B cell (primary cell): Measurements from ENCODE around the gene SLC7A6. TPM values are rescaled to one million over a fixed set of nuclear protein-coding genes. Genes with fewer than 3 reads are reported as not detected.

Source experiments
- ATAC-seq: fragments of 200-7000 bp; cut with Tn5 transposase; one replicate; pipeline ENCODE4 v1.10.0; 2021; ENCODE audit warnings: low read depth, mild to moderate bottlenecking, moderate number of reproducible peaks, moderate library complexity
- CTCF ChIA-PET: fragments of 350-600 bp; sonication (Branson Sonifier 250); formaldehyde crosslinking; loops from one replicate; lab custom pipeline; 2021; ENCODE audit warnings: antibody characterized with exemption, inconsistent platforms; lab: Charles Lee
- POLR2A ChIA-PET: fragments of 350-600 bp; sonication (Branson Sonifier 250); formaldehyde crosslinking; loops from one replicate; lab custom pipeline; 2021; ENCODE audit warnings: antibody characterized with exemption; lab: Charles Lee
- DNase-seq: peaks from one replicate; pipeline ENCODE4 v3.0.0; 2013
- H2AFZ ChIP-seq: 2 replicates; pipeline ENCODE4 v1.6.1; 2012; ENCODE audit warnings: mild to moderate bottlenecking, low read depth, low read length; ENCODE audit not compliant: insufficient read depth, poor library complexity, severe bottlenecking
- H3K27ac ChIP-seq, 2 donors: 1 replicate in 1 of 2; 2 replicates in 1 of 2; pipeline ENCODE4 v1.5.1; 2012 to 2013; ENCODE audit warnings: low read length in 2 of 2, mild to moderate bottlenecking in 2 of 2, moderate library complexity in 1 of 2
- H3K27me3 ChIP-seq, 4 experiments: fragments of 200-600 bp in 1 of 4; sonication (generic) in 1 of 4; replicated peaks in 1 of 4; 1 replicate in 2 of 4; 2 replicates in 2 of 4; pipeline versions ENCODE4 v1.6.1 to v1.7.0; 2013 to 2016; ENCODE audit warnings: low read length in 3 of 4, mild to moderate bottlenecking in 2 of 4, mixed read lengths in 1 of 4, moderate library complexity in 1 of 4; ENCODE audit not compliant: insufficient read depth in 4 of 4, control insufficient read depth in 3 of 4; ENCODE audit errors: control extremely low read depth in 1 of 4
- H3K36me3 ChIP-seq, 2 experiments: replicated peaks in 1 of 2; 1 replicate in 1 of 2; 2 replicates in 1 of 2; pipeline versions ENCODE4 v1.6.1 to v1.7.1; 2013; ENCODE audit warnings: low read length in 1 of 2; ENCODE audit not compliant: insufficient read depth in 2 of 2, control insufficient read depth in 1 of 2; ENCODE audit errors: control extremely low read depth in 1 of 2, extremely low read depth in 1 of 2
- H3K4me1 ChIP-seq, 2 donors: fragments of 200-600 bp in 1 of 2; sonication (generic) in 1 of 2; 1 replicate in 1 of 2; 2 replicates in 1 of 2; pipeline versions ENCODE4 v1.5.1 to v1.6.1; 2013 to 2017; ENCODE audit warnings: low read length in 2 of 2; ENCODE audit not compliant: control insufficient read depth in 2 of 2, insufficient read depth in 2 of 2
- H3K4me2 ChIP-seq: replicated peaks from 2 replicates; pipeline ENCODE3; 2012; ENCODE audit warnings: mild to moderate bottlenecking, low read depth, low read length; ENCODE audit not compliant: poor library complexity, severe bottlenecking
- H3K4me3 ChIP-seq, 5 experiments: fragments of 200-600 bp in 1 of 5; sonication (generic) in 1 of 5; 1 replicate in 3 of 5; 2 replicates in 2 of 5; pipeline versions ENCODE4 v1.5.1 to v1.7.0; 2011 to 2016; ENCODE audit warnings: low read length in 4 of 5, mild to moderate bottlenecking in 4 of 5, low read depth in 2 of 5, control low read depth in 1 of 5, moderate library complexity in 1 of 5; ENCODE audit not compliant: insufficient read depth in 1 of 5; ENCODE audit errors: control extremely low read depth in 1 of 5, extremely low read depth in 1 of 5
- H3K79me2 ChIP-seq: fragments of 200-600 bp; sonication (generic); one replicate; pipeline ENCODE4 v1.6.0; 2016; ENCODE audit warnings: low read length; ENCODE audit not compliant: control insufficient read depth, insufficient read depth
- H3K9ac ChIP-seq: fragments of 200-600 bp; sonication (generic); 2 replicates; pipeline ENCODE4 v1.6.1; 2017; ENCODE audit warnings: mild to moderate bottlenecking, low read length, moderate library complexity
- H3K9me3 ChIP-seq, 3 donors: one replicate each; pipeline versions ENCODE4 v1.6.1 to v1.7.1; 2013; ENCODE audit warnings: low read length in 2 of 3; ENCODE audit not compliant: control insufficient read depth in 2 of 3, insufficient read depth in 1 of 3; ENCODE audit errors: control extremely low read depth in 1 of 3
- H4K20me1 ChIP-seq: 2 replicates; pipeline ENCODE4 v1.6.0; 2012; ENCODE audit warnings: mild to moderate bottlenecking, low read length; ENCODE audit not compliant: insufficient read depth, control insufficient read depth, poor library complexity, severe bottlenecking
- H3K27ac Mint-ChIP-seq: one replicate; pipeline ENCODE4 v1.8.0; 2021; ENCODE audit warnings: mixed read lengths
- H3K27me3 Mint-ChIP-seq: one replicate; pipeline ENCODE4 v1.8.0; 2021; ENCODE audit warnings: mixed read lengths
- H3K4me1 Mint-ChIP-seq: one replicate; pipeline ENCODE4 v1.8.0; 2021; ENCODE audit warnings: mixed read lengths
- H3K4me3 Mint-ChIP-seq: one replicate; pipeline ENCODE4 v1.8.0; 2021; ENCODE audit warnings: mixed read lengths
- H3K9me3 Mint-ChIP-seq: one replicate; pipeline ENCODE4 v1.8.0; 2022; ENCODE audit warnings: mixed read lengths; ENCODE audit not compliant: insufficient read depth
- CTCF ChIP-seq: fragments of 200-600 bp; IDR thresholded peaks from one replicate; pipeline ENCODE4 v1.8.0; 2022; ENCODE audit warnings: antibody characterized with exemption, mild to moderate bottlenecking
- EZH2 ChIP-seq: IDR thresholded peaks from 2 replicates; pipeline ENCODE4 v1.6.1; 2012; ENCODE audit warnings: borderline replicate concordance, low read depth, mild to moderate bottlenecking, moderate library complexity, low read length; ENCODE audit not compliant: insufficient read depth, poor library complexity, severe bottlenecking
- WGBS: methylation state at CpG from one replicate; pipeline ENCODE4 v1.1.5; 2013; ENCODE audit warnings: missing lambda C conversion rate; ENCODE audit not compliant: insufficient coverage; 5-methylcytosine and 5-hydroxymethylcytosine counted together
- intact Hi-C: fragments of 100-400 bp; cut with micrococcal nuclease; formaldehyde crosslinking; loops from one replicate; pipeline ENCODE4 v1.10.0; 2022
- polyA plus RNA-seq: library from polyadenylated mRNA; depleted of rRNA; stranded (reverse); fragments of >200 nt; gene quantifications from 2 replicates; pipeline ENCODE4 v1.2.3, GENCODE V29; 2012
- total RNA-seq, 2 donors: library from RNA; stranded (reverse); fragments of 120-200 nt in 1 of 2; gene quantifications; 1 replicate in 1 of 2; 2 replicates in 1 of 2; pipeline versions ENCODE4 v1.2.3 to v1.2.4, GENCODE V29; 2013 to 2022

The SLC7A6 gene
- total and polyA plus RNA-seq, 2 donors (not counting 1 experiment from before 2014, with no cell fraction given) = 73.8 to 85.1 TPM

- Histone ChIP-seq H3K4me2 (peak overlapping the region; percentile 51), H3K27me3 (no peaks in the 10 kb centered on the region), H3K27ac (peak overlapping the region; percentile 56 to 92), H3K36me3 (peaks cover 2 to 45% of the 10 kb centered on the region in 2 experiments), H3K9ac (peak overlapping the region; percentile 38), H2AFZ (no peak overlapping the region), H3K79me2 (peaks cover 80% of the 10 kb centered on the region), H3K4me3 (peak overlapping the region in 1 of 5 experiments; percentile 4), H3K9me3 (no peaks in the 10 kb centered on the region), H3K4me1 (peaks cover 61 to 80% of the 10 kb centered on the region in 2 donors), H4K20me1 (no peaks in the 10 kb centered on the region)
- no peak for TF ChIP-seq CTCF
- TF ChIP-seq EZH2 = no peak
- 75% methylated on average over 2 of the region's 2 CpGs for WGBS
- H3K4me3 Mint-ChIP-seq = peak overlapping the region; percentile 58
- ATAC-seq (no peak), DNase-seq (no peak)
- no peaks in the 10 kb centered on the region for H3K9me3 Mint-ChIP-seq
- peaks cover 67% of the 10 kb centered on the region for H3K4me1 Mint-ChIP-seq
- H3K27me3 Mint-ChIP-seq = no peaks in the 10 kb centered on the region
- intact Hi-C loops = loop anchor here (1.0 to 5.0 kb wide), 6 partner anchors 14 to 290 kb away; partner anchors contain the start of genes DPEP2, PLA2G15, SLC7A6 and SLC7A6OS
- ChIA-PET CTCF (interaction anchor here (1.2 to 10.2 kb wide), 7 partner anchors 9 to 40 kb away, joined by 3 to 289 read pairs (median 7); partner anchors contain the start of genes PRMT7, SLC7A6 and SLC7A6OS), POLR2A (interaction anchor here (0.8 to 1.8 kb wide), 3 partner anchors 9 to 32 kb away, joined by 4 to 11 read pairs (median 4); partner anchors contain the start of gene SLC7A6)
- H3K27ac Mint-ChIP-seq = peak overlapping the region; percentile 93
Measured at GRCh38 chr16:68289202-68289601, 24.9 kb downstream of the SLC7A6 start.
